HG02938 (cell line): Measurements from ENCODE around the gene WDR7.

ENCODE experiments used
- ATAC-seq: cut with Tn5 transposase; IDR thresholded peaks from one replicate; pipeline ENCODE4 v1.9.1; 2021; ENCODE audit warnings: mild to moderate bottlenecking, moderate library complexity; ENCODE audit not compliant: unreplicated experiment

The WDR7 gene

DNA sequence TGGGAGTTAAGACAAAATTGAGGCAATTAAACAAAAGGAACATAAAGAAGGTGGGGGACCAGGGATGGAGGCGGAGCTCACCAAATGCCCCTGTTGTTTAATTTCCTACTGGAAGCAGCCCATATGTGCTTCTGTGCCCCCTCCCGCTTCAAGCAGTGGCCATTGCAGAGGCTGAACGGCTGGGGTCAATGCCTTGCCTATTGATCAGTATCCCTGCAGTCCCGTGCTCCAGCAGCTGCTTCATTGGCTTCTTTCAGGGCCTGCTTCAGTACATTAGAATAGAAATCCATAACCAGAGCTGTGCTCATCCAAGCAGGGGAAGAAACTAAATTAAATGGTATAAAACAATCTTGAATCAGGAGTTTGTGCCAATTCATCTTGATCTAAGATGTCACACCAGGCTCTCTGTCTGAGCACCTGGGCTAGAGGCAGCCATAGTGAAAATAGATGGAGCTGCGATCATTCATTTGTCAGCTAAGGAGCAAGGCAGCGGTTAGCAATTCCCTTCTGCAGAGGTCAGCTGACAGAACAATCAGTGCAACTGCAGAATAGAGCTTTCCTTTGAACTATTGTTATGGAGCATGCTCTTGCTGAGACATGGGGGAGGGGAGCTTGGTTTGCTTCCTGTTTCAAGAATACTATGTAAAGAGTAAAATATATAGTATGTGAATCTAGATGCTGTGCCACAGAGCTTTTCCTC is 222.4 kb downstream of the WDR7 start:
- ATAC-seq: no peak

DNA sequence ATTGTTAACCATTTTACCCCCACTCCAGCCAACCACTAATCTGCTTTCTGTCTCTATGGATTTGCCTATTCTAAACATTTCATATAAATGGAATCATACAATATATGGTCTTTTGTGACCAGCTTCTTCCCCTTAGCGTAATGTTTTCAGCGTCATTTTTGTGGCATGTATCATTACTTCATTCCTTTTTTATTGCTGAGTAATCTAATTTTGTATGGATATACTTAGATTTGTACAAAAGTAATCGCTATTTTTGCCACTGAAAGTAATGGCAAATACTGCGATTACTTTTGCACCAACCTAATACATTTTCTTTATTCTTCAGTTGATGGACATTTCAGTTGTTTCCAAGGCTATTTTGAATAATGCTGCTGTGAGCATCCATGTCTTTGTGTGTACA is 227.6 kb downstream of the WDR7 start:
- no peak for ATAC-seq

DNA sequence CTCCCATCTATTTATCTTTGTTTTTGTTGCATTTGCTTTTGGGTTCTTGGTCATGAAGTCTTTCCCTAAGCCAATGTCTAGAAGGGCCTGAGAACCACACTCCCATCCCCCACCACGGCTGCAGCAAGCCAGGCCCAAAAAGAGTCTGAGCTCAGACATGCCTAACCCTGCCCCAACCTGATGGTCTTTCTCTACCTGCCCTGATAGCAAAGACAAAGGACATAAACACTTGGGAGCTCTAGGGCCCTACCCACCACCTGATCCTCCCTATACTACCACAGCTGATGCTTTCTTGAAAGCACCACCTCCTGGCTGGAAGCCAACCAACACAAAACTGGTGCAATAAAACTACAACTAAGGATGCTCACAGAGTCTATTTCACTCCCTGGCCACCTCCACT is 233.4 kb downstream of the WDR7 start:
- ATAC-seq: no peak

DNA sequence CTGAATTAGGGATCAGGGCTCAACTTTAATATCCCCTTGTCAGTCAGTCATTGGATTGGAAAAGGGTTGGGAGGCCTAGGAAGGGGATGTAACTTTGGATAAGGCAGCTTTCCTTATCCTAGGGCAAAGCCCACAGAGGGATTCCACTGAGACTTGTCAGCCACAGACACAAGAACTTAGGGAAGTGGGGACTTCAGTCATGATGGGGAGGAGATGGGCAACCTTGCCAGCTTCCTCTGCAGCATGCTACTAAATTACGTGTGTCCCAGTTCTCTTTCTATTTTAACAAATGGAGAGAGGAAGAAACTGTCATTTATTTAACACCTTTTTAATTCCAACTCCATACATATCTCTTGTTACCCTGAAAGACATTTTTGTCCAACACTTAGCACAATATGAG is 237.8 kb downstream of the WDR7 start:
- no peak for ATAC-seq

DNA sequence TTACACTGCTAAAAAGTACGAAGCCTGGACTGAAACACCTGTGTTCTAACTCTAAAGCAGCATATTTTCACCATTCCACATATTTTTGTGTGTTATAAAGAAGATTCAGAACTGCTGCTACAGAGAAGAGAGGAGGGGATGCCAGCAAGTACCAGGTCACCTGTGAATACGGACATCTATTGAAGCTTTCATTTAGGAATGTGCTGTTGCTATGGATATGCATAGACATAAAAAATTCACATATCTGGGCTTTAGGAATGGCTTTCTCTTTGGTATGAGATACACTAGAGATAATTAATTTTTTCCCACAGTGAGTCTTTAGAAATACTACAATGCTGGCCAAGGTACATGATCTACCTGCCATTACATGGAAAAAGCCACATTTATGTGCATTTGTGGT is 238.5 kb downstream of the WDR7 start:
- ATAC-seq: no peak

DNA sequence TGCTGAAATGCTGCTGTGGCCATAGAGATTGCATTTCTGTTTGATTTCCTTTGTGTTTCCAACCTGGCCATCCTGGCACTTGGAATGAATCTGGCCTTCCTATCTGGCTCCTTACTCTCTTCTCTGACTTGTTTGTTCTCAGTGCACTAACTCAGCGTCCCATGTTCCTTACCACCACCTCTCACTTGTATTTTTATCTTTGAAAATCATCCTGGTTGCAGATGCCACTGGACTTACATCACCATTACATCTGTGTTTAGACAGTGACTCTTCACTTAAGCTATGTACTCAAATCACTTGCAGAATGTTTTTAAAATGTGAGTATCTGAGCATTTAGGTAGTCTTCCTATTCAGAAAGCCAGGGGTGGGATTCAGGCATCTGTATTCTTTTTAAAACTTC is 239.5 kb downstream of the WDR7 start:
- no peak for ATAC-seq

DNA sequence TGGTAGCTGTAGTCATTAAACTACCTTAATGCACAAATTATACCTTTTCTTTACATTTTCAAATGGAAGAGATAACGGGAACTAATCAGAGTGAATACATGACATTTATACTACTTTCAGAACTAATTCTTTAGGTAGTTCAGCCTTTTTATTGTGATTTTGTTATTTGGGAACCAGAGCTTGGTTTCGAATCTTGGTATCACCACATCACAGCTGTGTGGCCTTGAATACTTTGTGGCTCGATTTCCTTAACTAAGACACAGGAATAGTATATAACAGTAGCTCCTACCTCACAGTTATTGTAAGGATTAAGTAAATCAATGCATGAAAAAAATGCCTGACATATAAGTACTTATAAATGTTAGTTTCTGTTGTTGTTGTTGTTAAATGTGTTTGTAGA is 240.0 kb downstream of the WDR7 start:
- no peak for ATAC-seq

DNA sequence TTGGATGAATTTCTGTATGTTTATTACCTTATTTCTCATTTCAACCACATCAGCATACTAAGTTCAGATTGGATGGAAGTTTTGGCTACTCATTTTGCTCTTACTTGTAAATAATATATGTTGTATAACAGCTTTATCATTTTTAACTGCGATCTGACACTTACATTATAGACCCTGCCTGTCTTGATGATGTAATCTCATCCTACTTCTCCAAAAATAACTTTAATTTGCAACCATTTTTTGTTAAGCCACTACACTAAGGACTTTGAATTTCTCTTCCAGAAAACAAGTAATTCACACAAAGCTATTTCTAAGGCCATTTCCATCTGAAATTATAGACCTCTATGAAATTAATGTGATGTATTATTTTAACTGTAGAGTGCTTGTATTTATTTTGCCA is 240.7 kb downstream of the WDR7 start:
- no peak for ATAC-seq

DNA sequence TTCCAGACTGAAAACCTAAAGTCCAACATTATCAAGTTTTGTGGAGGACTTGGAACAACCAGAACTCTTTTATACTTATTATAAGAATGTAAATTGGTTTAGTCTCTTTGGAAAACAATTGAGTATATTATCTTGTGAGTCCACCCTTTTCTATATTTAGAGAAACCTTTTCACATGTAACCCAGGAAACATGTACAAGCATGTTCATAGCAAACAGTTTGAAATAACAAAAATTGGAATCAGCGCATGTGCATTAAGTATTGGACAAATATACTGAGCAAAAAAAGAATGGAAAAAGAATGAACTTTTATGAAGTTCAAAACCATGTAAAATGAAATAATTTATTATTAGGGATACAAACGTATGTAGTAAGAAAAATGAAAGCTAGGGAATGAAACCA is 246.0 kb downstream of the WDR7 start:
- no peak for ATAC-seq

DNA sequence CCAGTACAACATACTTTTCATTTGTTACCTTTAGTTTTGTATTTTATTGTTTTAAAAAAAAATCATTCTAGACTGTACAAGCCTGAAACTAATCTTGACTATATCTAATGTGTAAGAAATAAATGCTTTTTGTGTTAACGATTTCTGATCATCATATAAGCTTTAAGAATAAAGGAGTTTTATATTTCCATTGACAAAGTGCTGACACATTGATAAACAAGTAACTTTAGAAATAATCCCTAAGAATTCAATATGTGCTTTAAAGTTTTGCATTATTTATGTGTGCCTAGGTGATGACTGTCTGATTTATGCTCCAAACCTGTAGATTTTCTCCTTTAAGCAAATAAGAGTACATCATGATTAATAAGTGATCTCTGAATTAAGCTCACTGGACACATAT is 248.5 kb downstream of the WDR7 start:
- ATAC-seq: no peak

DNA sequence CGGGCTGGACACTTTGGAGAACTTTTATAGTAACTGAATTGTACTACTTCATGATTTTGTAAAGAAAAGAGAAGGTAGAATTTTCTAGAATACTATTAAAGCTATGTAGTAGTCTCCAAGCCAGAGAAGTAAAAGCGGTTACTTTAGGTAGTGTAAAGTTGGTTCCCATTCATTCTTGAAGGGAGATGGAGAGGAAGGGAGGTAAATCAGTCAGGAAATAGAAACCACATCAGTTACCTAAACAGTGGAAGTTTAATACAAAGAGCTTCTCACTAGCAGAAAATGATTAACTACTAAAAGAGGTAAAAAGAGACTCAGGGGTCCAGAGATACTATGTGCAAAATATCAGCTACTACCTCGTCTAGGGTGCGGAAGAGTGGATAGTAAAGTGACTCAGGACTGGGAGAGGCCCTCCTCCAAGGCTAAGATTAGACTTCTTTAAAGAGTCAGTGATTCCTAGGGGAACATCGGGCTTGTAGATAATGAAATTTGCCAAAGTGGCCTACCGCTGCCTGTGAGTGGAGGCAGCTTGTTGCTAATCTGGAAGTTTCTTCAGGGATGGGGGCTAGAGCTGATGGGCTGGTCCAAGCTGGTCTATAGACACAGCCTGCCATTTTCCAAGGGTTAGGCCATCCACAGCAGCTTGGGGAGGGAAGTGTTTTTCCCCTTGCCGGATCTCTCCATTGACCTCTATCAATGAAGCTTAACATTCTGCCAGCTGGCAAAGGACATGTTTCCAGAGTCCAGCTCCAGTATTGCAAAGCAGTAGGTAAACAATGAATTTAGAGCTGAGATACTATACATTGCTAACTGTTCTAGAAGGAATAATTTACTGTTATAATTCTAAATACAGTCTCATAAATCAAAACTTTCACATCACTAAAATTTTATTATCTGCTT is 249.3 kb downstream of the WDR7 start:
- ATAC-seq: no peak

DNA sequence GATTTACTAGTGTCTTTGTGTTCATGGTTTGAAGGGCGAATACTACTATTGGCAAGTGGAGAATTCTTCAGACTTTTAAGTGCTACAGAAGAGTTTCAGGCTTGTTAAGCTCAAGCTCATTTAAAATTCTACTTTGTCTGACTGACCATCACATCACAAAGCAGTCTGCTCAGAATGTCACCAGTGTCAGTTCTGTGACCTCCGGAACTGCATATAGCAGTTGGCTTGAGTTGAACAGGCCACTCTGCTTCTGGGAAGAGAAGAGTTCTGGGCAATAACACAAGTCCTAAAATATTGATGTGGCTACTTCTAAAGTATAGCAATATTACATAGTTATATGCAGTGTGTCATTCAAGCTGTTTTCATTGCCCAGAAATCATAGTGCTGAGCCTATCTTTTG is 250.8 kb downstream of the WDR7 start:
- ATAC-seq: no peak

DNA sequence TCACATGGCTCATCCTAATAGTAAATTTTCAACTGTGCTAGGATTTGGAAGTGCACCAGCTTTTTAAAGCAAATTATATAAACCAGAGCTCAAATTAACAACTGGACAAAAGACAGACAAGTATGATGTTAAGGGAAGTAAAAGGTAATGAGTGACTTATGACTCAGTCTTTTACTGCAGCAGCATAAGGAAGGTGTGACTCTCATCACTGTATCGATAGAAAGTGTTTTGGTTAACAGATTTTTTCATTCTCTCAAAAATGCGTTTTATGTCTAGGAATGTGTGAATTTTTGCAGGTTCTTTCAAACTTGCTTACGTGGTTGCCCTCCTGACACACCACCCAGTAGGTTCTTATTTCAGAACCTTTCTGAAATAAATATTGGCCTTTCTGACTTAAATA is 251.5 kb downstream of the WDR7 start:
- peak; percentile 51 for ATAC-seq

DNA sequence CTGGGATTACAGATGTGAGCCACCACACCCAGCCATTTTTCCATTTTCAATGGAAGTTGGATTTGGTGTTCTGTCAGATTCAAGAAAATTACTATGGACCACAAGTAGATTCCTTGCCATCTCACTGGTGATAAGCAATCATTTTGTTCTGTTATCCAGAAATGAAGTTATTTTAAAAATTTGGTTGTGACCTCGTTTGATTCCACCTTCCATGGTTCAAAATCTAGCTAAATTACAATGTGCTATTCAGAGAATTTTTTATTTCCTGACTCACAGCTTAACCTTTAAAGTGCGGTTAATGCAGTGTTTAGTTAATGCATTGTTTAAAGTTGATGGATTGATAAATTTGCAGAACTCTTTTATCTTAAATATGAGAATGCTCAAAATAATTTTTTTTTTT is 252.5 kb downstream of the WDR7 start:
- ATAC-seq: no peak

DNA sequence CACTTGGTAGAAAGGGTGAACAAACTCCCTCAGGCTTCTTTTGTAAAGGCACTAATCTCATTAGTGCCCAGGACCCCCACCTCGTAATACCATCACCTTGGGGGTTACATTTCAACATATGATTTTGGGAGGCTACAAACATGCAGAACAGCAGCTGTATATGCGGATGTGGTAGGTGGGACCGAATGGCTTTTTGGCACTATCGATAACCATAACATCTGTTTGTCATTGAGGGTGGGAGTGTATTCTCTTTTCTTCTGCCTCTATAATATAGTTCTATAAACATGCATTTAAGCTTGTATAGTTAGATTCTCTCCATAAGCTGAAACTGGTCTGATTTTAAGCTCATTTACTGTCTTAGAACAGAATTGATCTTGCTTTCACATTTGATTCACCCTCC is 256.6 kb downstream of the WDR7 start:
- no peak for ATAC-seq

DNA sequence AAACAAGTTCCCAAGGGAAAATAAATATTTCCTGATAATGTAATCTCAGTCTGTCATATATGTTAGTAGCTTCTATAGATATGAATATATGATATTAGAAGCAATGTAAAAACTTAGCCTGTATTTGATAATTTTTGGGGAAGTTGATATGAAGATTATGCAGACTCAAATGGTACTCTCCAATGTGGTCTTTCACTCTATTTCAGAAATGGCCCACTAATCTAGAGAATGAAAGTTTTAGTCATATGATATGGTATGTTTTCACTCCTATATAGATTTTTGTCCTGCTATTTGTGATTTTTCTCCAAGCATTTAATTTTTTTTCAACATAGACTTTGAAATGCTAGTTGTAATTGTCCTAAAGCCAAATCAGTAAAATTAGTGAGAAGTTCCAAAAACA is 259.1 kb downstream of the WDR7 start:
- ATAC-seq: no peak

DNA sequence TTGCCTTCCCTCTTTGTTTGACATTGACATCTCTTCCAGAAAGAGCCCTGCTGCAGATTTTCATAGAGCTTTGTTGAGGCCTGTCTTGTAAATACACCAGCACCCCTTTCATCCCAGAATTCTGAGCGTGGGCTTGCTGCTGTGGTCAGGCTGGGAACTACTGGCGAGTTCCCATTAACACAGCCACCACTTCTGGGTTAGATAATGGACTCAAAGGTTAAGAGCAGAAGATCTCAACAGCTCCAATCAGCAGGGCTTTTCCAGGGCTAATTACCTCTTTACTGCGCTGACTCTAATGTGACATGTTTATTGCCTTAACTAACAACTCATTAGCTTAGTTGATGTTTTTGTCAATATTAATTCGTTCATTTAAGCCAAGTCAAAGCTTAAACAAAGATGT is 259.8 kb downstream of the WDR7 start:
- no peak for ATAC-seq

DNA sequence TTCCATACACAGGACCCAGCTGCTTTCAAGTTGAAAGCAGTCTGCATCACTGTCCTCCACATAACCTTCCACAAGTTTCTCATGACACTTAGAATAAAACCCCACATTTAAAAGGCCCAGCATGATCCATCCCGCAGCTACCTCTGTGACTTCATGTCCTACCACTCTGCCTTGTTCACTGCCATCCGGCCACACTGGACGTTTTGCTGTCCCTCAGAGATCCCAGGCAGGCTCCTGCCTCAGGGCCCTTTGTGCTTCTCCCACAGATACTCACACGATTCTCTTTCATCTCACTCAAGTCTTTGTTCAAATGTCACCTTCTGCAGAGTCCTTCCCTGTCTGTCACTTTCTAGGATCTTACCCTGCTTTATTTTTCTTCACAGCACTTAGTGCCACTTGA is 262.8 kb downstream of the WDR7 start:
- ATAC-seq: no peak

DNA sequence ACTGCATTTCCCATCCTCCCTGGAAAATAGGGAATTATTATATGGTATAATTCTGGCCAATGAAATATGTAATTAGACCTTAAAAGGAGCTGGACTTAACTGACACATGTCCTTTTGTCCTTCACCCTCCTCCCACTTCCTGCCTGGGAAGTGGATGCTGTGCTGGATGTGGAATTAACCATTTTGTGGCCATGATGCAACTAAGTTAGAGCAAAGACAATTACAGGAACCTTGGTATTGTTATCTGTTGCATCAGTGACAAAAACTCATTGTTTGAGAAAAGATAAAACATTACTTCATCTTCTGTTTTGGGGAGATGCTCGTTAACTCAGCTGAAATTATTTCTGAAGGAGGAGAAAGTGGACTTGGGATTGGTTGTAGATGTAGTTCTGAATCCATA is 268.0 kb downstream of the WDR7 start:
- ATAC-seq: no peak

DNA sequence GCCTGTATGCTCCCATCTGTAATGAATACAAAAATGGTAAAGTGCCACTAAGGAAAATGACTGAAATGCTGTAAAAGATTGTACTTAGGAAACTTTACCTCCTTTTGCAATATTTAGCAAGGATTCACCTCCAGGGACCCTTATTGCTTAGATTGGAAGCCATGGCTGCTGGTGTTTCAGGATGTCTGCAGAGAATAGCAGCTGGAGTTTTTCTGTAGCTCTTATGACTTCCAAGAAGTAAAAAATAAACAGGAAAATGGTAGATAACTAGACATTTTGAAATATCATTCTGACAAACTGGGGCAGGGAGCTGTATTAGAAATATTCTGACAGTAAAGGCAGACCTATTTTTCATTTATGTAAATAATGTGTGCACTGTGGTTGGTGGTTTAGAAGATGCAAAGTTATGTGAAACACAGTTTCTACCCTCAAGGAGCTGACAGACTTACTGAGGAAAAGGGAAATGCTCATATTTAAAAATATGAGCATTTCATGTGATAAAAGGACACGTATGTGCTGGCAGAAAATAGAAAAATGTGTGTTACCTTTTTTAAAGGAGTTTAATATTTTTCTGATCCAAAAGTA is 270.8 kb downstream of the WDR7 start:
- ATAC-seq: peak; percentile 90

DNA sequence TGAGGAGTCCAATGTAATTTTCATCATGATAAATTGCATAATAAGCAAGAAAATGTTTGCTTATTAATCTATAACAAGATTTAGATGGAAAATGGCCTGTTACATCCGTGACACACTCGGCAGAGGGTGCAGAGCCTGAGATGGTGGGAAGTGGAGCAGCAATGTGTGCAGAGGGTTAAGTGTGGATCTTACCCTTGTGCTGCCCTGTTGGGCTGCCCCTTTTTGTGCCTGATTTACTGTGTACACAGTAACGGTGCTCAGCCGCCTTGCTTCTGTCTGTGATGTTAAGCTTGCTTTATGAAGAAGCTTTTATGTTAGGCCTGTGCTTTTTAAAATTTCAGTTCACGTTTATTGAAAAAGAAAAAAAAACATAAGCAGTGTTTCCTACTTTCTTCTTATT is 275.6 kb downstream of the WDR7 start:
- no peak for ATAC-seq

DNA sequence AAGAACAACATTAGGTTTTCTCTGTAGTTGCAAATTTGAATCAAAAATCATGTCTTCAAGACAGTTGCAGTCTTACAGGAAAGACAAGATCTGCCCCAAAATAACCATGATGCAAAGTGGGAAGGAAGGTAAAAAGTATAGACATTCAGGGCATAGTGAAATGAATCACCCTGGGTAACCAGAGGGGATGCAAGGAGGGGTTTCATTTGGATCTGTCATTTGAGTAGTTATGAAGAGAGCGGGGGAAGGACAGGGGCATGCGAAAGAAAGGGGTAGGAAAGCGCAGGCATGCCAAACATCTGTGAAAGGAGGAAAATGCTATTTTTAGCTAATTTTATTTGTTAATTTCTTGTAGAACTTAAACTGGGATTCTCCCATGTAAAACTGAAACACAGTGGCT is 276.6 kb downstream of the WDR7 start:
- ATAC-seq: no peak
